OCI-LY1 (cell line): ENCODE measurements around the gene CYGB.

Experiments
- EZH2 ChIP-seq: fragments of 200-600 bp; sonication (generic), shearing (Covaris generic); IDR thresholded peaks from 2 replicates; pipeline ENCODE4 v1.8.0; 2017; ENCODE audit warnings: borderline replicate concordance, mixed run types, mild to moderate bottlenecking, antibody characterized with exemption, low read length, moderate library complexity, mixed read lengths
- TF ChIP-seq, protein P1 (sequence below): fragments of 200-600 bp; sonication (generic), shearing (Covaris generic); IDR thresholded peaks from 2 replicates; pipeline ENCODE4 v1.5.1; 2017; ENCODE audit warnings: mild to moderate bottlenecking, antibody characterized with exemption, low read length, moderate library complexity, mixed read lengths

DNA sequence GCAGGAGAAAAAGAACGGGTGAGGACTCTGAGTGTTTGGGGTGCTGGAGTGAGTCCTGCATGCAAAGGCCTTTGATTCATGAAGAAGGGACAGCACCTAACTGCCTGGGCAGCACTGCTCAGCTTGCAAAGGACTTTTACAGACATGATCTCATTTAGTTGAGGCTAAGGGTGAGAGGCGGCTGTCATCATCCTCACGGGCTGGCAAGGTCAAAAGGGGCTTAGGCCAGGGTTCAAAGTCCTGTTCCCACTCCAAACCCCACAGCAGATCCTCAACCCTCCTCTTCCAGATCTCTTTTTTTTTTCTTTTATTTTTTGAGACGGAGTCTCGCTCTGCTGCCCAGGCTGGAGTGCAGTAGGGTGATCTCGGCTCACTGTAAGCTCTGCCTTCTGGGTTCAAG lies 41.0 kb downstream of the CYGB start:
- TF ChIP-seq, protein P1, sequence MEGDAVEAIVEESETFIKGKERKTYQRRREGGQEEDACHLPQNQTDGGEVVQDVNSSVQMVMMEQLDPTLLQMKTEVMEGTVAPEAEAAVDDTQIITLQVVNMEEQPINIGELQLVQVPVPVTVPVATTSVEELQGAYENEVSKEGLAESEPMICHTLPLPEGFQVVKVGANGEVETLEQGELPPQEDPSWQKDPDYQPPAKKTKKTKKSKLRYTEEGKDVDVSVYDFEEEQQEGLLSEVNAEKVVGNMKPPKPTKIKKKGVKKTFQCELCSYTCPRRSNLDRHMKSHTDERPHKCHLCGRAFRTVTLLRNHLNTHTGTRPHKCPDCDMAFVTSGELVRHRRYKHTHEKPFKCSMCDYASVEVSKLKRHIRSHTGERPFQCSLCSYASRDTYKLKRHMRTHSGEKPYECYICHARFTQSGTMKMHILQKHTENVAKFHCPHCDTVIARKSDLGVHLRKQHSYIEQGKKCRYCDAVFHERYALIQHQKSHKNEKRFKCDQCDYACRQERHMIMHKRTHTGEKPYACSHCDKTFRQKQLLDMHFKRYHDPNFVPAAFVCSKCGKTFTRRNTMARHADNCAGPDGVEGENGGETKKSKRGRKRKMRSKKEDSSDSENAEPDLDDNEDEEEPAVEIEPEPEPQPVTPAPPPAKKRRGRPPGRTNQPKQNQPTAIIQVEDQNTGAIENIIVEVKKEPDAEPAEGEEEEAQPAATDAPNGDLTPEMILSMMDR: no peak
- no peak for TF ChIP-seq EZH2
